ENCODE data around the gene NDUFS7. TPM values are rescaled to one million over a fixed set of nuclear protein-coding genes. Genes with fewer than 3 reads are reported as not detected.

NDUFS7 gene
- total RNA-seq, 1 donor: 40.7 TPM

- DNase-seq (ENCODE audit: low read depth): no peak
- TF ChIP-seq, protein P1, sequence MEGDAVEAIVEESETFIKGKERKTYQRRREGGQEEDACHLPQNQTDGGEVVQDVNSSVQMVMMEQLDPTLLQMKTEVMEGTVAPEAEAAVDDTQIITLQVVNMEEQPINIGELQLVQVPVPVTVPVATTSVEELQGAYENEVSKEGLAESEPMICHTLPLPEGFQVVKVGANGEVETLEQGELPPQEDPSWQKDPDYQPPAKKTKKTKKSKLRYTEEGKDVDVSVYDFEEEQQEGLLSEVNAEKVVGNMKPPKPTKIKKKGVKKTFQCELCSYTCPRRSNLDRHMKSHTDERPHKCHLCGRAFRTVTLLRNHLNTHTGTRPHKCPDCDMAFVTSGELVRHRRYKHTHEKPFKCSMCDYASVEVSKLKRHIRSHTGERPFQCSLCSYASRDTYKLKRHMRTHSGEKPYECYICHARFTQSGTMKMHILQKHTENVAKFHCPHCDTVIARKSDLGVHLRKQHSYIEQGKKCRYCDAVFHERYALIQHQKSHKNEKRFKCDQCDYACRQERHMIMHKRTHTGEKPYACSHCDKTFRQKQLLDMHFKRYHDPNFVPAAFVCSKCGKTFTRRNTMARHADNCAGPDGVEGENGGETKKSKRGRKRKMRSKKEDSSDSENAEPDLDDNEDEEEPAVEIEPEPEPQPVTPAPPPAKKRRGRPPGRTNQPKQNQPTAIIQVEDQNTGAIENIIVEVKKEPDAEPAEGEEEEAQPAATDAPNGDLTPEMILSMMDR (IDR thresholded peaks at IDR 0.05; ENCODE audit: insufficient read depth, low read length): no peak
- H3K4me3 ChIP-seq (ENCODE audit: low read depth, low read length): no peak overlapping the region
These were observed 2.1 kb downstream of the NDUFS7 start for GRCh38 chr19:1385816-1386215.

GRCh38 chr19:1386945-1387683 lies 3.4 kb downstream of the NDUFS7 start:
- DNase-seq (ENCODE audit: low read depth): no peak
- H3K4me3 ChIP-seq (ENCODE audit: low read depth, low read length): no peak overlapping the region
- TF ChIP-seq, protein P1 (IDR thresholded peaks at IDR 0.05; ENCODE audit: insufficient read depth, low read length): no peak

DNA sequence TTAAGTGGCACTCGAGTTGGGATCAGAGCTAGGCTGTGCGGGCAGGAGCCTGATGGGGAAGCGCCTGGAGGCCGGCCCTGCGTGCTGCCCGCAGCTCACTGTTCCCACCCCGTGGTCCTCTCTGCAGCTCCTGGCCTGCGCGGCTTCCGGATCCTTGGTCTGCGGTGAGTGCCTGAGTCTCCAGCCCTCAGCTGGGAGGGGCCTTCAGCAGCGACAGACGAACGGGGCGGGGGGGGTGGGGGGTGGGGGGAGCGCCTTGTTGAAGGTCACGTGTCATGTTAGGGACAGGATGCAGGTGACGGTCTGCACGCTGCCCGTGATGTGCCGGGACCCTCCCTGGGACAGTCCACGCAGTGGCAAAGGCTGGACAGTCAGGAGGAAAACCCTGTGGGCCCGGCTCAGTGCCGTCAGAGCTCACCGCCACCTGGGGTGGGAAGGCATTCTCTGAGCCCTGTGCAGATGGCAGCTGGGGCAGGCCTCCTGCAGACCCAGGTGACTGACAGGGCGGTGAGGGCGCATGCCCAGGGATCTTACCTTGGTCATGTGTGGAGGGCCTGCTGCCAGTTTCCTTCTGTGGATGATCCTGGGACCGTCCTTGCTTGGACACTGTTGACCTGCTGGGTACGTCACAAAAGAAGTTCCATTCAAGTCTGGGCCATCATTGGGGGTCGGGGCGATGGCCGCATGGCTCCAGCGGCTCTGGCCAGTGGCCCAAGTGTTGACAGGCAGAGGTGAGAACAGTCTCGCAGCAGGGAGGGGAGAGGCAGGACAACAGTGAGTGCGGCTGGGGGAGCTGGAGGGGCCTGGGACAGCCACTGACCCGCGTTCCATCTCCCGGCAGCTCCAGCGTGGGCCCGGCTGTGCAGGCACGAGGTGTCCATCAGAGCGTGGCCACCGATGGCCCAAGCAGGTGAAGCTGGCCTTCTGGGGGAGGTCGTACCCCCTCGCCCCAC lies 4.3 kb downstream of the NDUFS7 start:
- no peak overlapping the region for H3K4me3 ChIP-seq (ENCODE audit: low read depth, low read length)
- TF ChIP-seq, protein P1 (IDR thresholded peaks at IDR 0.05; ENCODE audit: insufficient read depth, low read length): no peak
- no peak for DNase-seq (ENCODE audit: low read depth)

- TF ChIP-seq, protein P1 (IDR thresholded peaks at IDR 0.05; ENCODE audit: insufficient read depth, low read length): no peak
- DNase-seq (ENCODE audit: low read depth): no peak
These were observed 4.9 kb downstream of the NDUFS7 start for GRCh38 chr19:1388637-1389026.

GRCh38 chr19:1389033-1389940 lies 5.6 kb downstream of the NDUFS7 start:
- no peak for DNase-seq (ENCODE audit: low read depth)
- H3K4me3 ChIP-seq (ENCODE audit: low read depth, low read length): no peak overlapping the region
- TF ChIP-seq, protein P1 (IDR thresholded peaks at IDR 0.05; ENCODE audit: insufficient read depth, low read length): no peak

More at GRCh38 chr19:1388637-1389026, 4.9 kb downstream of the NDUFS7 start:
- no peak overlapping the region for H3K4me3 ChIP-seq (ENCODE audit: low read depth, low read length)

GRCh38 chr19:1390890-1391423 lies 7.2 kb downstream of the NDUFS7 start:
- DNase-seq (ENCODE audit: low read depth): no peak
- TF ChIP-seq, protein P1 (IDR thresholded peaks at IDR 0.05; ENCODE audit: insufficient read depth, low read length): no peak
- H3K4me3 ChIP-seq (ENCODE audit: low read depth, low read length): no peak overlapping the region
